Mononuclear cell (primary cell): ENCODE measurements around the gene RAB11FIP3. TPM values are rescaled to one million over a fixed set of nuclear protein-coding genes. Genes with fewer than 3 reads are reported as not detected.

Source experiments
- H3K27me3 ChIP-seq: 2 replicates; pipeline ENCODE4 v1.6.0; 2011; ENCODE audit warnings: low read length, control low read depth; ENCODE audit not compliant: insufficient read depth
- H3K4me1 ChIP-seq: 2 replicates; pipeline ENCODE4 v1.5.1; 2011; ENCODE audit warnings: mild to moderate bottlenecking, low read length, control low read depth; ENCODE audit not compliant: insufficient read depth
- H3K4me3 ChIP-seq: 2 replicates; pipeline ENCODE4 v1.5.1; 2011; ENCODE audit warnings: mild to moderate bottlenecking, low read length, moderate library complexity
- H3K9me3 ChIP-seq: 2 replicates; pipeline ENCODE4 v1.5.1; 2011; ENCODE audit warnings: low read depth, mild to moderate bottlenecking, control low read depth, low read length
- total RNA-seq: library from RNA; depleted of rRNA; stranded (reverse); fragments of >200 nt; gene quantifications from one replicate; pipeline ENCODE4 v1.2.3, GENCODE V29; 2012

Gene RAB11FIP3
- total RNA-seq, 1 donor = 6.5 TPM

DNA sequence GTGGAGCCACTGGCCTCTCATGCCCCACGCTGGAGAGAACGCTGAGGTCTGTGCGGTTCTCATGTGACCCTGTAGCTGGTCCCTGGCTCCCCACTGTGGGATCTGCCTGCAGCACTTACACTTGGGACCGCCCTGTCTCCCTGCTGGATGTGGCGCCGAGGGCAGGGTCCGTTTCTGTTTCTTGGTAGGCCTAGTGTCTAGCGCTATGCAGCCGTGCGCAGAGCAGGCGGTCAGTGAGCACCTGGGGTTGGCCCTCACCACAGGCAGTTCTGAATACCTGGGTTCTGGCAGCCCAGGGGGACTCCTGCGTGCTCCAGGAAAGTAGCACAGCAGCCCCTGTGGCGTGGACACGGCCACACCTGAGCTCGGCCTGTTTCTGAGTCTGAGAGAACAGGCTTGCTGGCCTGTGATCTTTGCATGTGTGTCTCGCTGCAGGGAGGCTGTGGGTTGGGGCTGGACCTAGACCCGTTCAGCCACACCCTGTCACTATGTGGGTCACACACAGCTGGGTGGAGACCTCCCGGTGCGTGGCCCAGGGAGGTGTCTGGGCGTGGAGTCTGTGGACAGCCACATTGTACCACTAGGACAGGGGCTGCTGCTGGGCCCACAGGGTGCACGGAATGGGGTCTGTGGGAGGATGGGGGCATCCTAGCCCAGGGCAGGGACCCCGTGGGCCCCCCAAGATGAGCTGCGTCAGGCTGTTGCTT lies 104.8 kb downstream of the RAB11FIP3 start:
- Histone ChIP-seq H3K27me3 (no peaks in the 10 kb centered on the region), H3K4me3 (no peak overlapping the region), H3K4me1 (peaks cover 48% of the 10 kb centered on the region), H3K9me3 (no peaks in the 10 kb centered on the region)

- no peak overlapping the region for H3K4me3 ChIP-seq
- peaks cover 40% of the 10 kb centered on the region for H3K4me1 ChIP-seq
- no peaks in the 10 kb centered on the region for H3K9me3 ChIP-seq
- no peaks in the 10 kb centered on the region for H3K27me3 ChIP-seq
These were observed 106.2 kb downstream of the RAB11FIP3 start for GRCh38 chr16:531494-532125.

DNA sequence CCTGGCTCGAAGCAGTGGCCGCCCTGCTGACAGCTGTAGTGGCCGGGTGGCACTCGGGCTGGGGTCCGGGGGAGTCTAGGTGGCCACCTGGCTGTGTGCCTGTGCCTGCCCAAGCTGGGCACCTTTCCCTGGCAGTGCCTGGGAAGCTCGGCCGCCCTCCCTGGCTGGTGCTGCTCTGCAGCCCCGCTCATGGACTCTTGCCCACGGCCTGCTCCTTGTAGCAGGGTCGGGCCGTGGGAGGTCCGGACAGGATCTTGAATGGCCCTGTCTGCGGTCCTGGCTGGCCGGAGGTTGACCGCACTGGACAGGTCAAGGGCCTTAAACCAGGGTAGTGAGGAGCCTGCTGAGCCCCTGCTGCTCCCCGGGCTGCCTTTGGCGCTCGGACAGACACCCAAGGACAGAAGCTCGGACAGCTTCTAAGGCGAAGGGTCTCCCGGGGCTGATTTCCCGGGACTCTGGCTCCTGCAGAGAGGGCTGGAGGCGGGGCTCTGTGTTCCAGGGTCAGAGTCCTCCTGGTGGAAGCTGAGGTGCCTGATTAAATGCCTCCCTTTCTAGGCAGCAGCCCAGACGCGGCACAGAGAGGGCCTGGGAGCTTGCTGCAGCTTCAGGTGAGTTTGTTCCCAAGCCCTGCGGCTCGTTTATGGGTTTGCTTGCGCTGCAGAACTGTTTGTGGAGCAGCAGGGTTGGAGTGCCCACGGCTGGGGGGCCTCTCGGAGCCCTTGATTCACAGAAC lies 108.1 kb downstream of the RAB11FIP3 start:
- H3K9me3 ChIP-seq = no peaks in the 10 kb centered on the region
- peaks cover 33% of the 10 kb centered on the region for H3K4me1 ChIP-seq
- H3K4me3 ChIP-seq = no peak overlapping the region
- H3K27me3 ChIP-seq = no peaks in the 10 kb centered on the region

DNA sequence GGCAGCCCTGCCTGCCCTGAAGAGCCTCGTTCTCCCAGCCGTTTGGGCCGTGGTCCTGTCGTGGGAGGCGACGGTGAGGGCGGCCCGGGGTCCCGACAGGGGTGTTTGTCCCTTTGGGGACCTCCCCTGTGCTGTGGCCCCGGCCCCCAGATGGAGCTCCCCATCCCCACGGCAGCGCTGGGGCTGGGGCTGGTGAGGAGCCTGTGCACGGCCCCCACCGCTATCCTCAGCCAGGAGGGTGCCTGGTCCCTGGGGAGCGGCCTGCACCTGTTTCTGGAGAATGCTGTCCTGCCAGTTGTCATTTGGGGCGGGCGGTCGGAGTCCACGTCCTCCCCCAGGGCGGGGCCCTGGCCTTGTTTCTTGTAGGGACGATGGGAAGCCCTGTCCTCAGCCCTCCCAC lies 108.7 kb downstream of the RAB11FIP3 start:
- Histone ChIP-seq H3K4me3 (no peak overlapping the region), H3K9me3 (no peaks in the 10 kb centered on the region), H3K27me3 (no peaks in the 10 kb centered on the region), H3K4me1 (peaks cover 27% of the 10 kb centered on the region)

DNA sequence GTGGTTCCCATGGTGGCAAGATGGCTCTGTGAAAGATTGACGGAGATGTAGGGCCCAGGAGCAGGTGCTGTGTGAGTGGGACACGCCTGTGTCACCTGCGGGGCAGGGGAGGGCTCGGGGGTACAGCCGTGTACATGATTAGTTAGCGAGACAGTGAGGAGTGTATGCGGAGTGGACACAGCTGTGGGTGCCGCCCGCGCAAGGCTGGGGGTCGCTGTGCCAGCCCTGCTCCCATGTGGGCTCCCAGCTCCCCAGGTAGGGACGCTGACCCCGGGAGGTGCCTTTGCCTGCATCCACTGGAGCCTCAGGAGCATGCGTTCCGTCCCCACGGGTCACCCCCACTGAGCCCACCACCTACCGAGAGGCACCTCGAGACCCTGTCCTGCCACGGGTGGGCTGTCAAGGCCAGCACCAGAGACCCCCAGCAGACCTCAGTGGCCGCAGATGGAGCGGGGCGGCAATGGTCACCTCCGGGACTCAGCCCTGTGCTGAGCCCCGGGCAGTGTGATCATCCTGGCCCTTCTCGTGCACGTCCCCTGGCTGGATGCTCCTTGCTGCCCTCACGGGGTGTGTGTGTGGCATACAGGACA lies 109.5 kb downstream of the RAB11FIP3 start:
- no peaks in the 10 kb centered on the region for H3K9me3 ChIP-seq
- H3K4me1 ChIP-seq = peaks cover 19% of the 10 kb centered on the region
- no peaks in the 10 kb centered on the region for H3K27me3 ChIP-seq
- H3K4me3 ChIP-seq = no peak overlapping the region

DNA sequence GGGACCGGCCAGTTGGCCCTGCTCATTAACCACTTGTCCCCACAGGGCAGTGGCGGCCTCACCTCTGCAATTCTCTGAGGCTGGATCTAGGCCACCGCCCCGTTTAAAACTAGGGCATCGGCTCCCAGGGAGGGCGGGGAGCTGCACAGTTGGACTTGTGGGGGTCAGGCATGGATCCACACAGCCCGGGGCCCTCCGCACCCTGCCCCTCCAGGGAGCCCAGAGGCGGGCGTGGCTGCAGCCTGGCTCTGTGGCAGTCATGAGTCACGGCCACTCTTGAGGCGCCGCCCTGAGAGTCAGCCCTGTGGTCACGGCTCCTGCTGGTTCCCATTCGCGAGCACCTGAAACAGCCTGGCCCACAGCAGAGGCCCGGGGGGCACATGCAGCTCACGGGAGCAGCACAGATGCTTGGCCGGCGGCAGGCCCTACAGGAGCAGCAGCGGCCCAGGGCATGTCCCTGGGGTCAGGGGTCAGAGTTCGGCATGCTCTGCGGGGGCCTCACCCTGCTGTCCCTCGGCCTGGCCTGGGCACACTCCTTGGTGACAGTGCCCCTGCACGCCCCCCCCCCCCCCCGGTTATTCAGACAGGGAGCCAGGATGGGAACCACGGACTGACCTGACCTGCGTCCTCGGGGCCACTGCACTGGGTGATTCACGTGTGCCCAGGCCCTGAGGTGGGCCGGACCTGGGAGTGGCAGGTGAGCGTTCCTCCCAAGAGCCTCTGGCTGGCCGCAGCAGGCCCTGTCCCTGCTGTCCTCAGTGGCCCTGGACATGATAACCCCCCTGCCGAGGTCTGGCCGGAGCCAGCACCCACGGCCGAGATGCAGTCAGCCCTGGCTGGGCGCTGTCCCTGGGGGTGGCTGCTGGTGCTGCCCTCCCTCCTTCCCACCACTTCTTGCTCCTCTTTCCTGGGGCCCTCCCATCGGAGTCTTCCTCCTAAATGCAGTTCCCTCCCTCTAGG lies 110.3 kb downstream of the RAB11FIP3 start:
- Histone ChIP-seq H3K9me3 (no peaks in the 10 kb centered on the region), H3K4me3 (no peak overlapping the region), H3K4me1 (peaks cover 11% of the 10 kb centered on the region), H3K27me3 (no peaks in the 10 kb centered on the region)

- peaks cover 10% of the 10 kb centered on the region for H3K4me1 ChIP-seq
- no peaks in the 10 kb centered on the region for H3K9me3 ChIP-seq
- H3K4me3 ChIP-seq = no peak overlapping the region
- no peaks in the 10 kb centered on the region for H3K27me3 ChIP-seq
These were observed 111.3 kb downstream of the RAB11FIP3 start for GRCh38 chr16:536746-537145.

- H3K4me1 ChIP-seq = peaks cover 10% of the 10 kb centered on the region
- H3K4me3 ChIP-seq = no peak overlapping the region
- H3K9me3 ChIP-seq = no peaks in the 10 kb centered on the region
- no peaks in the 10 kb centered on the region for H3K27me3 ChIP-seq
These were observed 112.2 kb downstream of the RAB11FIP3 start for GRCh38 chr16:537415-538335.

- Histone ChIP-seq H3K27me3 (no peaks in the 10 kb centered on the region), H3K9me3 (no peaks in the 10 kb centered on the region), H3K4me1 (peaks cover 7% of the 10 kb centered on the region), H3K4me3 (no peak overlapping the region)
These were observed 114.6 kb downstream of the RAB11FIP3 start for GRCh38 chr16:539901-540530.

- Histone ChIP-seq H3K4me3 (no peak overlapping the region), H3K4me1 (no peaks in the 10 kb centered on the region), H3K27me3 (no peaks in the 10 kb centered on the region), H3K9me3 (no peaks in the 10 kb centered on the region)
These were observed 115.3 kb downstream of the RAB11FIP3 start for GRCh38 chr16:540645-541340.

- no peaks in the 10 kb centered on the region for H3K9me3 ChIP-seq
- H3K4me3 ChIP-seq = no peak overlapping the region
- H3K27me3 ChIP-seq = no peaks in the 10 kb centered on the region
- H3K4me1 ChIP-seq = peaks cover 6% of the 10 kb centered on the region
These were observed 118.1 kb downstream of the RAB11FIP3 start for GRCh38 chr16:543301-544164.

- Histone ChIP-seq H3K4me3 (no peak overlapping the region), H3K27me3 (no peaks in the 10 kb centered on the region), H3K9me3 (no peaks in the 10 kb centered on the region), H3K4me1 (peaks cover 6% of the 10 kb centered on the region)
These were observed 119.1 kb downstream of the RAB11FIP3 start for GRCh38 chr16:544517-544916.
